ENCODE measurements around the gene CYP20A1.
"Not testable (repeated sequence)": the region's sequence is repeated elsewhere in the genome, so short reads cannot be mapped to it uniquely, and the experiment has no call there.

CYP20A1 gene

GRCh38 chr2:203238704-203239526, at the start of gene CYP20A1:
Gene CYP20A1 (plus strand): TSS chr2:203239018. CDS start chr2:203239063, 45 bp downstream.
- DNase-seq (ENCODE audit: low spot score) = peak; percentile 95

- not testable (repeated sequence) for DNase-seq (ENCODE audit: low spot score)
Measured at GRCh38 chr2:203190547-203190946, 48.3 kb upstream of the CYP20A1 start.

GRCh38 chr2:203191026-203191425, 47.8 kb upstream of the CYP20A1 start:
- not testable (repeated sequence) for DNase-seq (ENCODE audit: low spot score)

GRCh38 chr2:203191961-203192360, 46.9 kb upstream of the CYP20A1 start:
- DNase-seq (ENCODE audit: low spot score) = no peak

- DNase-seq (ENCODE audit: low spot score) = no peak
Measured at GRCh38 chr2:203195331-203196036, 43.3 kb upstream of the CYP20A1 start.

GRCh38 chr2:203200866-203201265, 38.0 kb upstream of the CYP20A1 start:
- DNase-seq (ENCODE audit: low spot score) = no peak

GRCh38 chr2:203201426-203201825, 37.4 kb upstream of the CYP20A1 start:
- DNase-seq (ENCODE audit: low spot score) = no peak

GRCh38 chr2:203209538-203209937, 29.3 kb upstream of the CYP20A1 start:
- DNase-seq (ENCODE audit: low spot score) = no peak

GRCh38 chr2:203225423-203226039, 13.3 kb upstream of the CYP20A1 start:
- peak; percentile 40 for DNase-seq (ENCODE audit: low spot score)

- not testable (repeated sequence) for DNase-seq (ENCODE audit: low spot score)
Measured at GRCh38 chr2:203229674-203230073, 9.1 kb upstream of the CYP20A1 start.

- DNase-seq (ENCODE audit: low spot score) = no peak
Measured at GRCh38 chr2:203237346-203238238, 1.2 kb upstream of the CYP20A1 start.

- no peak for DNase-seq (ENCODE audit: low spot score)
Measured at GRCh38 chr2:203238292-203238703, 520 bp upstream of the CYP20A1 start.

- no peak for DNase-seq (ENCODE audit: low spot score)
Measured at GRCh38 chr2:203240491-203240890, 1.7 kb downstream of the CYP20A1 start.

- DNase-seq (ENCODE audit: low spot score) = no peak
Measured at GRCh38 chr2:203242518-203242917, 3.7 kb downstream of the CYP20A1 start.

- DNase-seq (ENCODE audit: low spot score) = no peak
Measured at GRCh38 chr2:203246646-203247045, 7.8 kb downstream of the CYP20A1 start.

GRCh38 chr2:203252818-203253217, 14.0 kb downstream of the CYP20A1 start:
- no peak for DNase-seq (ENCODE audit: low spot score)

- DNase-seq (ENCODE audit: low spot score) = not testable (repeated sequence)
Measured at GRCh38 chr2:203253422-203254095, 14.7 kb downstream of the CYP20A1 start.

GRCh38 chr2:203261326-203262159, 22.7 kb downstream of the CYP20A1 start:
- no peak for DNase-seq (ENCODE audit: low spot score)

- DNase-seq (ENCODE audit: low spot score) = no peak
Measured at GRCh38 chr2:203279288-203279687, 40.5 kb downstream of the CYP20A1 start.

GRCh38 chr2:203280428-203281064, 41.7 kb downstream of the CYP20A1 start:
- no peak for DNase-seq (ENCODE audit: low spot score)
